Urinary bladder (tissue), 4 donors: Measurements from ENCODE around the gene LARP7. TPM values are rescaled to one million over a fixed set of nuclear protein-coding genes. Genes with fewer than 3 reads are reported as not detected.
A peak's percentile ranks its signal among the peaks of the same experiment; 100 is the strongest.
"Not testable (repeated sequence)": the region's sequence is repeated elsewhere in the genome, so short reads cannot be mapped to it uniquely, and the experiment has no call there.

ENCODE experiments used
- DNase-seq: peaks from one replicate; pipeline ENCODE4 v3.0.0-alpha.2; 2015; ENCODE audit errors: extremely low spot score
- H3K27ac ChIP-seq: one replicate; pipeline ENCODE4 v1.5.1; 2013; ENCODE audit warnings: low read depth, mild to moderate bottlenecking, moderate library complexity
- H3K36me3 ChIP-seq: one replicate; pipeline ENCODE4 v1.6.1; 2013; ENCODE audit warnings: mild to moderate bottlenecking, moderate library complexity; ENCODE audit not compliant: insufficient read depth
- H3K4me1 ChIP-seq: one replicate; pipeline ENCODE4 v1.6.1; 2013; ENCODE audit warnings: mild to moderate bottlenecking, moderate library complexity; ENCODE audit not compliant: insufficient read depth
- H3K4me3 ChIP-seq: one replicate; pipeline ENCODE4 v1.5.1; 2013; ENCODE audit warnings: low read depth, low read length
- WGBS: extraction: QIAGEN DNeasy Blood & Tissue Kit; methylation state at CpG from one replicate; pipeline ENCODE4 v1.1.7; 2013; 5-methylcytosine and 5-hydroxymethylcytosine counted together
- polyA plus RNA-seq: library from polyadenylated mRNA; stranded (reverse); fragments of 200-250 nt; gene quantifications from one replicate; pipeline ENCODE4 v1.2.3, GENCODE V29; 2013
- total RNA-seq: library from RNA; depleted of rRNA; stranded (reverse); fragments of >200 nt; gene quantifications from one replicate; pipeline ENCODE4 v1.2.3, GENCODE V29; 2014
- donor health status: healthy with polysubstance abuse.
- donor health status: healthy.

LARP7 gene
- total RNA-seq (67.8 TPM), polyA plus RNA-seq (40.3 TPM)

DNA sequence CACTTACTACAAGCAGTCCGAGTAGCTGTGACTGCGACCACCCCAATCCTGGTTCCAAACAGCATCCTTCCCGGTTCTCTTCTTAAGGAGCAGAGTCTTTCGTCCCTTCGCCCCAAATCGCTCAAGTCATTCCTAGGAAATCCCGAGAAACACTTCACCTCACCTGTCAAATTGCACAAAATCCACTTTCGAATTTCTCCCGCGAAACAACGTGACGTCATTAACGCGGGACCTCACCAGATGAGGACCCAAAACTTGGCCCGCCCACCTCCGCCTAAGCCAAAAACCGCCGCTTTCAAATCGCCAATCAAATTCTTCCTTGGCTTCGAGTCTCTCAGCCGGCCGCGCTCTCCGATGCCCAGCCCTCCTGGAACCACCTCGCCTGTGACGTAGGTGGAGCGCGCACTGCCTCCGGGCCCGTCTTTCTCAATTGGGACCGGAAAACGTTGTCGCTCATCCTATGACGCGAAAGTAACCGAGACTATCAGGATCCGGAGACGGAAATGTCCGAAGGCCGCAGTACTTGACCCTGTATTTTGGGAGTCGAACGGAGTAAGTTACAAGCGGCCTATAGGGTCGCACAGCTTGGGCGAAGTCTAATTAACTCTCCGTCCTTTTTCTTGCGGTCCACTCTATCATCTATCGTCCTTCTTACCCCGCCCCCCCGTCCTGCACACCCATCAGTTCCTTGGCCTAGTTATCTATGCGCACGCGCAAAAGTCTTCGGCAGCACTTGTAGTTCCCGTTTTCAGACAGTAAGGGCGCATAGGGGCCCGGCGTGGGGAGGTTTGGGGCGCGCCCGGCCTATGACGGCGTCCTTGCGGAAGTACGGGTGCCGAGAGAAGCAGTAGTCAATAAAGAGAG is at the start of gene LARP7, which contains the start of gene ZGRF1:
Gene LARP7 (plus strand): TSS at position 456 of the 864 bp plus-strand sequence. CDS start 7,527 bp downstream, outside the sequence.
Gene ZGRF1 (minus strand): TSS at position 222 of the 864 bp plus-strand sequence. CDS start 3,733 bp downstream, outside the sequence.
- Histone ChIP-seq H3K4me1 (peaks cover 2% of the 10 kb centered on the region), H3K36me3 (no peaks in the 10 kb centered on the region), H3K27ac (peak within 1 kb of the TSS; percentile 89), H3K4me3 (peak within 1 kb of the TSS; percentile 34)
- WGBS: under 1% methylated on average over 66 of the region's 66 CpGs
- DNase-seq: peak; percentile 99

DNA sequence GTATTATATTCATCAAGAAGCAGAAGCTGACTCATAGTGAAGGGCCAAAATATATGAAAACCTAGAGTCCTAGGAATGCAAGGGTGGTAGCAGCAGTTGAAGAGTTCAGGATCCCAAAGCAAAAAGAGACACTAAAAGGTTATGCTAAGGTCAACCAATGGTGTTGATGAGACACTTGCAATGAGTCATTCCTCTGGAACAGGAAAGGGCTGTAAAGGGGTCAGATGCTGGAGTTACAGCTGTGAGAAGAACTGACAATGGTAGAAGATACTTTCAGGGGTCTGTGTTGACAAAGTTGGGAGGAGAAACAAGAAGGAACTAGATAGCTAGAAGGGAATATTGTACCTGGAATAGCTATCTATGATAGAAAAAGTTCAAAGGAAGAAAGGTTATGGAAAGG is 47.7 kb upstream of the LARP7 start:
- no peak for DNase-seq
- Histone ChIP-seq H3K4me3 (no peak overlapping the region), H3K36me3 (peaks cover 2% of the 10 kb centered on the region), H3K27ac (no peak overlapping the region), H3K4me1 (no peaks in the 10 kb centered on the region)

DNA sequence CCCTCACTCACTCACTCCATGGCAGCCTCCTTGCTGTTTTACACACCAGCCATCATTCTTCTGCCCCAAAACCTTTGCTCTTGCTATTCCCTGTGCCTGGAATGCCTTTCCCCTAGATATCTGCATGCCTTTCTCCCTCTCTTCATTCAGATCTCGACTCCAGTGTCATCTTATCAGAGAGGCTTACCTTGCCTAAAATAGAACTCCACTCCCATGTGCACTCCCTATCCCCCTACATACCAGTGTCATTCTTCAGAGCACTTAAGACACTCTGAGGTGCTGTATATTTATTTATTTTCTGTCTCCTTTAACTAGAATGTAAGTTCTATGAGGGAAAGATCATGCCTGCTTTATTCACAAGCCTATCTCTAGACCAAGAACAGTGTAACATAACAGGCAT is 45.4 kb upstream of the LARP7 start:
- WGBS: 47% methylated on average over 1 of the region's 1 CpG
- no peak overlapping the region for H3K4me3 ChIP-seq

DNA sequence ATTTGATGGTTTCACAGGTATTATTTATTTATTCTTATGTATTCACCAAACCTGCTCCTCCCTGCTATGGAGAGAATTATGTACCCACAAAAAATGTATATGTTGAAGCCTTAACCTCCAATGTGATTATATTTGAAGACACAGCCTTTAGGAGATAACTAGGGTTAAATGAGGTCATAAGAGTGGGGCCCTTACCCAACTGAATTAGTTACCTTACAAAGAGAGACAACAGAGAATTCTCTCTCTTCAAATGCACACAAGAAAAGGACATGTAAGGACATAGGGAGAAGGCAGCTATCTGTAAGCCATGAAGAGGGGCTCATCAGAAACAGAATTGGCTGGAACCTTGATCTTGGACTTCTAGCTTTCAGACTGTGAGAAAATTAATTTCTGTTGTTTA is 44.2 kb upstream of the LARP7 start:
- Histone ChIP-seq H3K36me3 (peaks cover 2% of the 10 kb centered on the region), H3K4me1 (no peaks in the 10 kb centered on the region), H3K27ac (no peak overlapping the region), H3K4me3 (no peak overlapping the region)
- no peak for DNase-seq

More for the DNA sequence above, 45.4 kb upstream of the LARP7 start:
- H3K27ac ChIP-seq: no peak overlapping the region
- H3K4me1 ChIP-seq: no peaks in the 10 kb centered on the region
- DNase-seq: no peak
- H3K36me3 ChIP-seq: peaks cover 2% of the 10 kb centered on the region

DNA sequence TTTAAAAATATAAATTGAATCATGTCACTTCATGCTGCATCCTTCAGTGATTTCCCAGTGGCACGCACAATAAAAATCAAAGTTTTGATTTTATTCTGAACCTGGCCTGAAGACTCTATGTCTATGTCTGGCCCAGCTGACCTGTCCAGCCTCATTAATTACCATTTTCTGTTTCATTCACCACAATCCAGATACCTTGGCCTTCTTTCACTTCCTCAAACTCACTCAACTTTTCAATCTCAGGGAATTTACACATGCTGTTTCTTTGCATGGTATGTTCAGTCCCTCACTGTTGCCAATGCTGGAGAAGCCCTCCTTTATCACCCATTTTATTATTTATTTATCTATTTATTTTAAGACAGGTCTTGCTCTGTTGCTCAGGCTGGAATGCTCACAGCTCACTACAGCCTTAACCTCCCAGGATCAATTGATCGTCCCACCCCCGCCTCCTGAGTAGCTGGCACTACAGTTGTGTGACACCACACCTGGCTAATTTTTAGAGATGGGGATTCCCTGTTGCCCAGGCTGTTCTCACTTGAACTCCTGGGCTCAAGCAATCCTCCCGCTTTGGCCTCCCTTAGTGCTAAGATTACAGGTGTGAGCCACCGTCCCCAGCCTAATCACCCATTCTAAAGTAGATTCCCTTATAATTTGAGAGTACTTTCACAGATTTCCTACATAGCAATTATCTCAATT is 43.4 kb upstream of the LARP7 start:
- H3K4me1 ChIP-seq: no peaks in the 10 kb centered on the region
- H3K27ac ChIP-seq: no peak overlapping the region
- H3K36me3 ChIP-seq: peaks cover 2% of the 10 kb centered on the region
- no peak for DNase-seq
- H3K4me3 ChIP-seq: no peak overlapping the region
- 97% methylated on average over 5 of the region's 5 CpGs for WGBS

DNA sequence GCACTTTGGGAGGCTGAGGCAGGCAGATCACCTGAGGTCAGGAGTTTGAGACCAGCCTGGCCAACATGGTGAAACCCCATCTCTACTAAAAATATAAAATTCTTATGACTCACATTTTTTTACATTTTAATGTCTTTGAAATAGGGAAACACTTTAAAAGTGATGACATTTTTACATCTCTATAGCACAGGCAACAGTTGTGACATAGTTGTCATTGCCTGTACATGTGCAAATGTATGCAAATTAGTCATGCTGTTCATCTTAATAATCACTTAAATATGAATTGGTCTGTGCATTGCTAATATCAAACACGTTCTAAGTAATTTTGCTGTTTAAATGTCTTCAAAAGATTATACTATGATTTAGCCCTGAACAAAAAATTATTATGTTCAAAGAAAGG is 42.0 kb upstream of the LARP7 start:
- Histone ChIP-seq H3K4me3 (no peak overlapping the region), H3K36me3 (peaks cover 2% of the 10 kb centered on the region), H3K27ac (no peak overlapping the region), H3K4me1 (no peaks in the 10 kb centered on the region)
- 93% methylated on average over 1 of the region's 1 CpG for WGBS
- DNase-seq: no peak

DNA sequence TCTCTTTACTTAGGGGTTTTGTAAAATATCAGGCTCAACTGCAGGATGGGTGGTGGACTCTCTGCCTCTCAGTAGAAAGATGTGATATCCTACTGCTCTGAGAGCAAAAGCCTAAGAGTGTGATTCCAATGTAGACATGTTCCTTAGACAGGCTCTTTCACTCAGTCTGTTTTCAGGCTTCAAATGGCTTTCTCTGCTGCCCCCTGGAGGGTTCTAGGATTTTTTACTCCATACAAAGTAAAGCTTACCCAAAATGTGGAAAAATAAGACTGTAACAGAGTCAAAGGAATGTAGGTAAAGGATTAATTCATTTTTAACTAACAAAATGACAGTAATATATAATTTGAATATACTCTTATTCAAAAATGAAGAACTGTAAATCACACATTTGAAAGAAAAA is 32.4 kb upstream of the LARP7 start:
- no peaks in the 10 kb centered on the region for H3K36me3 ChIP-seq
- H3K4me3 ChIP-seq: no peak overlapping the region
- no peaks in the 10 kb centered on the region for H3K4me1 ChIP-seq
- DNase-seq: peak; percentile 11
- no peak overlapping the region for H3K27ac ChIP-seq

DNA sequence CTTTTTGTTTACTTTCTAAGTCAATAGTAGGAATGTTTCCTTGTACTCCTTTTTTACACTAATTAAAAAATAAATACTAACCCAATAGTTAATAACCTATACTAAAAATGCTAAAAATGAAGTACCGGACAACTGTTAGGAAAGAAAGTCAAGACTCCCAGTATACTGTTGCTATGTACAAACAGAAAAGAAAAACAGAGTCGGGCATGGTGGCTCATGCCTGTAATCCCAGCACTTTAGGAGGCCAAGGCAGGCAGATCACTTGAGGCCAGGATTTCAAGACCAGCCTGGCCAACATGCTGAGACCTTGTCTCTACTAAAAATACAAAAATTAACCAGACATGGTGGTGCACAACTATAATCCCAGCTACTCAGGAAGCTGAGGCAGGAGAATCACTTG is 24.1 kb upstream of the LARP7 start:
- not testable (repeated sequence) for DNase-seq, H3K4me3 ChIP-seq, H3K27ac ChIP-seq, H3K36me3 ChIP-seq, H3K4me1 ChIP-seq
- 42% methylated on average over 2 of the region's 2 CpGs for WGBS

DNA sequence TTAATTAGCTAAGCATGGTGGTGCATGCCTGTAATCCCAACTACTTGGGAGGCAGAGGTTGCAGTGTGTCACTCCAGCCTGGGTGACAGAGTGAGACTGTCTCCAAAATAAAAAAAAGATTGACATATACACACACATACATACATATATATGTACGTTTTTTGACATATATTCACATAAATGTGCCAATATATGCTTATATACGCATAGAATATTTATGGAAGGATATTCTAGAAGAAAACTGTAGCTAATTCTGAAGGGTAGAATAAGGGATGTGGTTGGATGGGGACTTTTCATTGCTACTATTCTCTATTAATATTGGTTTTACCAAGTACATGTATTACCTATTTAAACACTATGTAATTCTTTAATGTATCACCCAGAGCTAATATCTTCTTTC is 20.0 kb upstream of the LARP7 start:
- Histone ChIP-seq H3K27ac (no peak overlapping the region), H3K36me3 (no peaks in the 10 kb centered on the region), H3K4me1 (no peaks in the 10 kb centered on the region), H3K4me3 (no peak overlapping the region)
- no peak for DNase-seq
- WGBS: 92% methylated on average over 2 of the region's 2 CpGs

DNA sequence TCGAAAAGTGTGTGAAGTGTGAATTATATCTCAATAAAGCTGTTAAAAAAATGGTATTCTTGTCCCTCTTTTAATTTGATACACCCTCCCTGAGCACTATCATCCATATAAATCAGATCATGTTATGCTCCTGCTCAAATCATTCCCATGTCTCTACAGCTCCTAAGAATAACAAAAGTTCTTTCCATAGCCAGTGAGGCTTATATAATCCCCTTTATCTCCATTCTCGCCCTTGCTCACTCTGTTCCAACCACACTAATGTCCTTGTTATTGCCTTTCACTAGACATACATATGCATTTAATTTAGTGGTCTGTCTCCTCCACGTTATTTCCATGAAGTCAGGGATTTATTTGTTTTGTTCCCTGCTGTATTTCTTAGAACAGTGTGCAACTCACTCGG is 10.7 kb upstream of the LARP7 start:
- 70% methylated on average over 4 of the region's 4 CpGs for WGBS
- Histone ChIP-seq H3K4me3 (no peak overlapping the region), H3K36me3 (no peaks in the 10 kb centered on the region), H3K4me1 (no peaks in the 10 kb centered on the region), H3K27ac (no peak overlapping the region)
- DNase-seq: no peak

DNA sequence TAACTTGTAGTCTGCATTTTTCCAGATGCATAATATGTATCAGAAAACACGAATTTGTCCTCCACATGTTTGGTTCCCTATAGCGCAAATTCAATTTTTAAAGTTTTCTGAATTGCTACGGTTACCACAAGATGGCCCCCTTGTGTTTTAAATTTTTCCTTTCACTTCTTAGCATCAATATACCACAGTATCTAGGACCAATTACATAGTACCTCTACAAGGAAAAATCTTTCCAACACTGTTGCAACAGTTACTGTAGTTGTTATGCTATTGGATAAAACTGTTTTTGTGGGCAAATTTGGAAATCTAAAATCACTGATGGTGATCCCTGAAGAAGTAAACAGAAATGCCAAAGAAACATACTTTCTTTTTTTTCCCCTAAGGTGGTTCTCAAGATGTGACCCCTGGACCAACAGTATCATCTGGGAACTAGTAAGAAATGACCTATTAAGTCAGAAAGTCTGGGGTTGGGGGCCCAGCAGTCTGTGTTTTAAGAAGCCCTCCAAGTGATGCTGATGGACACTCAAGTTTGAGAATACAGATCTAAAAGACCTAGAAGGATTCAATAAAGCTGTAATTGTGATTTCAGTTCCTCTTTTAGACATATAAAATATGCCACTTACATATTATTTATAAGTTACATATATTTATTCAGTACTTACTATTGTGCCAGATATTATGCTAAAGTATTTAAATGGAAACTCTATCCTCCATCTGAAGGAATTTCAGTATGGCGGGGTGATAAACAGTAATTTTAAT is 3.3 kb upstream of the LARP7 start:
- no peak overlapping the region for H3K27ac ChIP-seq
- H3K4me3 ChIP-seq: no peak overlapping the region
- 33% methylated on average over 4 of the region's 4 CpGs for WGBS
- H3K4me1 ChIP-seq: no peaks in the 10 kb centered on the region
- DNase-seq: no peak
- no peaks in the 10 kb centered on the region for H3K36me3 ChIP-seq

DNA sequence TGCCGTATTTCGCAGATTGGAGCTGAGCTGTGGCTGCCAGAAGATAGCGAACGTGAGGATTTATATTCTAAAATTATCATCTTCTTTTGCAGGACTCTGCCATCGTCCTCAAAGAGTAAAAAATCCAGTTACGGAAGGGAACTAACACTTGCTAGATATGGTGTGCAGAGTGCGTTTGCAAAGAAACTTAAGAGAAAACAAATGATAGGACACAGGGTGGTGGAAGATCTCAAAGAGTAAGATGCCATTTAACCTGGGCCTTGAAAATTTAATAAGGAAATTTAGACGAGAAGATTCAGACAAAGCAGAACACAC is 566 bp downstream of the LARP7 start:
- WGBS: under 1% methylated on average over 8 of the region's 8 CpGs
- no peaks in the 10 kb centered on the region for H3K36me3 ChIP-seq
- H3K4me1 ChIP-seq: peaks cover 2% of the 10 kb centered on the region
- DNase-seq: no peak
- H3K4me3 ChIP-seq: peak overlapping the region; percentile 34
- H3K27ac ChIP-seq: peak overlapping the region; percentile 79

DNA sequence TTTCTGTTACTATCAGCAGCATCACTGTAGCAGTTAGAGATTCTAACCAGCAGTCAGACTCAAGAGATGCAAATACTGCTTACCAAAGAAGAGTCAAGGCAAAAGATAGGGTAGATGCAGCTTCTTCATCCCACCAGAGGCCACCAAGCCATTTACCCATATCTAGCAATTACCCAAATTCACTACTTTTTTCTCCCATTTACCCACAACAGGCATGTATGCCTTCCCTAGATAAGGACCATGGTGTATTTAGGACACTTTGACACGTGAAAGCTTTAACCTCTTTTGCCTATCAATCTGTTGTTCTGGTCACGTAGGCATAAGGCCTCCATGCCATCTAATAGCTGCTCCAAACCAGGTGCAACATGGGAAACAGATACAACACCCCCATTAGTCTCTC is 5.6 kb downstream of the LARP7 start:
- DNase-seq: no peak
- peaks cover 2% of the 10 kb centered on the region for H3K4me1 ChIP-seq
- H3K27ac ChIP-seq: no peak overlapping the region
- 82% methylated on average over 2 of the region's 2 CpGs for WGBS
- no peak overlapping the region for H3K4me3 ChIP-seq
- peaks cover 2% of the 10 kb centered on the region for H3K36me3 ChIP-seq
